GM23248 (cell line): ENCODE results near the gene LAIR2. TPM values are rescaled to one million over a fixed set of nuclear protein-coding genes. Genes with fewer than 3 reads are reported as not detected.

Experiments
- DNase-seq: peaks from one replicate; pipeline ENCODE4 v3.0.0-alpha.2; 2015
- H2AFZ ChIP-seq: fragments of 200-600 bp; sonication (generic); 2 replicates; pipeline ENCODE4 v1.6.1; 2016; ENCODE audit warnings: antibody characterized with exemption
- H3F3A ChIP-seq: fragments of 200-600 bp; sonication (generic); 2 replicates; pipeline ENCODE4 v1.6.1; 2016; ENCODE audit warnings: mild to moderate bottlenecking, antibody characterized with exemption, mixed run types; ENCODE audit not compliant: insufficient read depth
- H3K27ac ChIP-seq: fragments of 200-600 bp; sonication (generic); 2 replicates; pipeline ENCODE4 v1.5.1; 2016; ENCODE audit warnings: mild to moderate bottlenecking
- H3K27me3 ChIP-seq: fragments of 200-600 bp; sonication (generic); replicated peaks from 2 replicates; pipeline ENCODE4 v1.6.1; 2016; ENCODE audit warnings: mild to moderate bottlenecking; ENCODE audit not compliant: insufficient read depth
- H3K36me3 ChIP-seq: fragments of 200-600 bp; sonication (generic); 2 replicates; pipeline ENCODE4 v1.6.1; 2016; ENCODE audit warnings: low read depth, mild to moderate bottlenecking
- H3K4me1 ChIP-seq: fragments of 200-600 bp; sonication (generic); 2 replicates; pipeline ENCODE4 v1.6.1; 2016; ENCODE audit warnings: mild to moderate bottlenecking; ENCODE audit not compliant: insufficient read depth
- H3K4me2 ChIP-seq: fragments of 200-600 bp; sonication (generic); one replicate; pipeline ENCODE4 v1.6.1; 2016; ENCODE audit warnings: mild to moderate bottlenecking; ENCODE audit not compliant: unreplicated experiment
- H3K4me3 ChIP-seq: fragments of 200-600 bp; sonication (generic); 2 replicates; pipeline ENCODE4 v1.5.1; 2016; ENCODE audit warnings: mild to moderate bottlenecking
- H3K79me2 ChIP-seq: fragments of 200-600 bp; sonication (generic); 2 replicates; pipeline ENCODE4 v1.6.1; 2016; ENCODE audit warnings: mild to moderate bottlenecking; ENCODE audit not compliant: insufficient read depth
- H3K9ac ChIP-seq: fragments of 200-600 bp; sonication (generic); 2 replicates; pipeline ENCODE4 v1.6.1; 2016; ENCODE audit warnings: mild to moderate bottlenecking
- H3K9me2 ChIP-seq: fragments of 200-600 bp; sonication (generic); 2 replicates; pipeline ENCODE4 v1.6.1; 2016; ENCODE audit warnings: mixed run types, mild to moderate bottlenecking, moderate library complexity; ENCODE audit not compliant: insufficient read depth
- H3K9me3 ChIP-seq: fragments of 200-600 bp; sonication (generic); one replicate; pipeline ENCODE4 v1.6.1; 2017; ENCODE audit warnings: low read depth
- H4K20me1 ChIP-seq: fragments of 200-600 bp; sonication (generic); 2 replicates; pipeline ENCODE4 v1.6.0; 2016; ENCODE audit not compliant: insufficient read depth
- EZH2 ChIP-seq: fragments of 200-600 bp; sonication (generic); IDR thresholded peaks from 2 replicates; pipeline ENCODE4 v1.6.1; 2018; ENCODE audit warnings: antibody characterized with exemption, mild to moderate bottlenecking; ENCODE audit not compliant: insufficient read depth, poor library complexity, severe bottlenecking
- EZH2phosphoT487 ChIP-seq: fragments of 200-600 bp; sonication (generic); IDR thresholded peaks from 2 replicates; pipeline ENCODE4 v1.6.1; 2018; ENCODE audit warnings: antibody characterized with exemption, moderate library complexity, mild to moderate bottlenecking, low read depth; ENCODE audit not compliant: insufficient read depth
- WGBS, 2 experiments: methylation state at CpG; one replicate each; pipeline ENCODE4 v1.1.6; 2015 to 2017; ENCODE audit warnings: low lambda C conversion rate in 2 of 2, low coverage in 1 of 2; ENCODE audit errors: missing lambda C conversion rate in 2 of 2; 5-methylcytosine and 5-hydroxymethylcytosine counted together
- in situ Hi-C: fragments of 300-500 bp; cut with MboI; formaldehyde crosslinking; loops from 2 replicates; pipeline ENCODE4 v1.15.0; 2020
- polyA plus RNA-seq: library from polyadenylated mRNA; unstranded; fragments of >200 nt; fragmentation: Nextera tagmentation; extraction: Ambion mirVana; gene quantifications from 2 replicates; pipeline ENCODE4 v1.2.1, GENCODE V29; 2016
- total RNA-seq: library from RNA; depleted of rRNA; stranded (reverse); fragments of >200 nt; shearing (Covaris generic); gene quantifications from 2 replicates; pipeline ENCODE4 v1.2.3, GENCODE V29; 2014

Gene LAIR2
- total and polyA plus RNA-seq, 2 experiments from 2014 or later: not detected

- in situ Hi-C loops: no loop called here
- no peak overlapping the region for H3K4me2 ChIP-seq
- 60% methylated on average over 21 to 22 of the region's 22 CpGs for WGBS, 2 experiments
Measured at GRCh38 chr19:54551950-54552912, 49.6 kb downstream of the LAIR2 start.

GRCh38 chr19:54552913-54553310 is 50.3 kb downstream of the LAIR2 start:
- Histone ChIP-seq H3K4me2 (no peak overlapping the region), H3F3A (no peaks in the 10 kb centered on the region), H3K9me3 (no peaks in the 10 kb centered on the region), H3K4me3 (no peak overlapping the region), H4K20me1 (no peaks in the 10 kb centered on the region), H3K27me3 (no peaks in the 10 kb centered on the region), H3K9me2 (no peaks in the 10 kb centered on the region), H3K79me2 (no peaks in the 10 kb centered on the region), H3K4me1 (no peaks in the 10 kb centered on the region), H3K27ac (no peak overlapping the region), H2AFZ (no peak overlapping the region), H3K36me3 (no peaks in the 10 kb centered on the region), H3K9ac (no peak overlapping the region)
- TF ChIP-seq EZH2 (no peak), EZH2phosphoT487 (no peak)
- DNase-seq: no peak
- in situ Hi-C loops: no loop called here
- WGBS, 2 experiments: 58 to 65% methylated on average over 14 to 15 of the region's 15 CpGs

More at GRCh38 chr19:54551950-54552912, 49.6 kb downstream of the LAIR2 start:
- TF ChIP-seq EZH2: no peak
- TF ChIP-seq EZH2phosphoT487: no peak
- Histone ChIP-seq H3F3A (no peaks in the 10 kb centered on the region), H2AFZ (no peak overlapping the region), H3K36me3 (no peaks in the 10 kb centered on the region), H3K9ac (no peak overlapping the region), H4K20me1 (no peaks in the 10 kb centered on the region), H3K79me2 (no peaks in the 10 kb centered on the region), H3K27me3 (no peaks in the 10 kb centered on the region), H3K9me3 (no peaks in the 10 kb centered on the region), H3K4me1 (no peaks in the 10 kb centered on the region), H3K4me3 (no peak overlapping the region), H3K27ac (no peak overlapping the region), H3K9me2 (no peaks in the 10 kb centered on the region)
- DNase-seq: no peak

GRCh38 chr19:54554006-54554405 is 51.4 kb downstream of the LAIR2 start:
- Histone ChIP-seq H3K27ac (no peak overlapping the region), H3K9me3 (no peaks in the 10 kb centered on the region), H3K79me2 (no peaks in the 10 kb centered on the region), H3K4me1 (no peaks in the 10 kb centered on the region), H3K4me2 (no peak overlapping the region), H4K20me1 (no peaks in the 10 kb centered on the region), H3K36me3 (no peaks in the 10 kb centered on the region), H3K9ac (no peak overlapping the region), H3K27me3 (no peaks in the 10 kb centered on the region), H2AFZ (no peak overlapping the region), H3F3A (no peaks in the 10 kb centered on the region), H3K4me3 (no peak overlapping the region), H3K9me2 (no peaks in the 10 kb centered on the region)
- no peak for DNase-seq
- 49 to 55% methylated on average over 10 of the region's 10 CpGs for WGBS, 2 experiments
- TF ChIP-seq EZH2 (no peak), EZH2phosphoT487 (no peak)
- in situ Hi-C loops: no loop called here

GRCh38 chr19:54554896-54555295 is 52.3 kb downstream of the LAIR2 start:
- H3K9me3 ChIP-seq: no peaks in the 10 kb centered on the region
- in situ Hi-C loops: no loop called here

More at GRCh38 chr19:54554896-54555295, 52.3 kb downstream of the LAIR2 start:
- Histone ChIP-seq H2AFZ (no peak overlapping the region), H4K20me1 (no peaks in the 10 kb centered on the region), H3K27ac (no peak overlapping the region), H3K4me3 (no peak overlapping the region), H3K79me2 (no peaks in the 10 kb centered on the region), H3F3A (no peaks in the 10 kb centered on the region), H3K9ac (no peak overlapping the region), H3K27me3 (no peaks in the 10 kb centered on the region), H3K36me3 (no peaks in the 10 kb centered on the region), H3K9me2 (no peaks in the 10 kb centered on the region), H3K4me2 (no peak overlapping the region), H3K4me1 (no peaks in the 10 kb centered on the region)
- WGBS, 2 experiments: 47 to 48% methylated on average over 16 of the region's 16 CpGs
- TF ChIP-seq EZH2: no peak
- TF ChIP-seq EZH2phosphoT487: no peak
- no peak for DNase-seq
